Stimulated activated CD8-positive, alpha-beta memory T cell treated with anti-CD3 and anti-CD28 coated beads, Interleukin-12 subunit alpha, Interleukin-12 subunit beta, amount 100 ng/mL, for 4 hours (primary cell): ENCODE measurements around the gene WNT5B.
"Not testable (repeated sequence)": the region's sequence is repeated elsewhere in the genome, so short reads cannot be mapped to it uniquely, and the experiment has no call there.

Experiments used
- DNase-seq: peaks from one replicate; pipeline ENCODE4 v3.0.0-alpha.2; 2020; ENCODE audit warnings: low read depth

WNT5B gene

DNA sequence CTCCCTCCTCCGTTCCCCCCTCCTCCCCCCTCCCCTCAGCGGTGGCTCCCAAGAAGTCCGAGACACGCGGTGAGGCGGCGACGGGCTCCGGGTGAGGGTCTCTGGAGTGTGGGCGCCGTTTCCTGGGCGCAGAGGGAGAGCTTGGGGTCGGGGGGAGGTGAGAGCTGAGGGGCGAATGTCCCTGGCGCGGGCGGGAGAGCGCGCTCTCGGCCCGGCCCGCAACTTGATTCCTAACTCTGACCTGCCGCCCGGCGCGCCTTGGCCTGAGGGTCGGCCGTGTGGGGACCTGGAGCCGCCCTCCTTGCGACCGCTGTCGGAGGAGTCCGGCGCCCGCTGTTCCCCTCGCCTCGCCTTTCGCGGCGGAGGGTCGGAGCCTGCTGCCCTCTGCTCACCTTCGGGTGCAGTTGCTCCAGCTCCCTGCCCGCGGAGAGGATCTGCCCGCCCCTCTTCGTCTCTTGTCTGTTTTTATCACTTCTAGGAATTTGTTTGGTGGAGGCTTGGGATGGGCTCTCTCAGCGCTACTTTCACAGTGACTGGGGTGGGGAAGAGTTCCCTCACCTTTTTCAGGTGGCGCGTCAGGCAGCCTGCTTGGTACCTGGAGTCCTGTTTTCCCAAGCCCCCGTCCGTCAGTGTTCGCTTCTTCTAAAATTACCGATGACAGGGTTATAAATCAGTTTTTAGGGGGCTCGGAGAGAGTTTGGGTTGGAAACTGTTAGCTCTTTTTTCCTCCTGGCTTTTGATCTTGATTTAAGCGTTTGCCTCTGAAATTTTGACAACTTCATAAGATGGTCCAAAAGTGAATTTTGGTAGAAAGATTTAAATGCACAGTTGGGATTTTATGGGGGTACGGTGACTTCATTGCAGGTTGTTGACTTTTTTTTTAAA, 62.3 kb downstream of the WNT5B start:
- no peak for DNase-seq

DNA sequence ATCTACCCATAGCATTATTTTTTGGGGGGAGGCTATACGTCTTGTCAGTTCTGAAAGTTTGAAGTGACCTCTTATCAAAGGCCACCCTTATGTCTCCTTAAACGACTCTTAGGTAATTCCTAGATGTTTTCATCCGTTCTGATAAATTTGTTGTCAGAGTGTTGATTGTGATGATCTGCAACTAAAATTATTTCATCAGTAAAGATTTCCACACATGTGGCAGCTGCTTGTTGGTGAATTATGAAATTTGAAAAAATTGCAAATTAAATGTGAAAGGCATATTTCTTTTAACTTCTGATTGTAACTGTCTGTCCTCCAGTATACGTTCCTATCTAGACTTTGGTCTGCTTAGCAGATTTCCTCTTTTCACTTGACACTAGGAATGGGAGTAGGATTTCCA, 63.2 kb downstream of the WNT5B start:
- no peak for DNase-seq

DNA sequence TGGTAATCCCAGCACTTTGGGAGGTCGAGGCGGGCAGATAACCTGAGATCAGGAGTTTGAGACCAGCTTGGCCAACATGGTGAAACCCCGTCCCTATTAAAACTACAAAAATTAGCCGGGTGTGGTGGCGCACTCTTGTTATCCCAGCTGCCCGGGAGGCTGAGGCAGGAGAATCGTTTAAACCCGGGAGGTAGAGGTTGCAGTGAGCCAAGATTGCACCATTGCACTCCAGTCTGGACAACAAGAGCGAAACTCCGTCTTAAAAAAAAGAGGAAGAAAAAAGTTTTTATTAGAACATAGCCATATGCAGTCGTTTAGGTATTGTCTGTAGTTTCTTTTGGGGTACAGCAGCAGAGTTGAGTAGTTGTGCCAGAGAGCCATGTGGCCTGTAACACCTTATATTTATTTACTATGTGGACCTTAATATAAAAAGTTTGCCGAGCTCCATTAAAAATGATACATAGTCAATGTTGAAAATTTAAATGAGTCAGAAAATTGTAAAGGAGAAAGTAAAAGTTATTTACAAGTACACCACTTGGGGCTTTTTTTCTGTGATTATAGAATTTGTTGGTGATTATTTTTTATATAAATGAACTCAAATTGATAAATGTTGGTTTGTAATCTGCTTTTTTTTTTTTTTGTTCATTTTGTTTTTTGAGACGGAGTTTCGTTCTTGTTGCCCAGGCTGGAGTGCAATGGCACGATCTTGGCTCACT, 64.0 kb downstream of the WNT5B start:
- DNase-seq: no peak

DNA sequence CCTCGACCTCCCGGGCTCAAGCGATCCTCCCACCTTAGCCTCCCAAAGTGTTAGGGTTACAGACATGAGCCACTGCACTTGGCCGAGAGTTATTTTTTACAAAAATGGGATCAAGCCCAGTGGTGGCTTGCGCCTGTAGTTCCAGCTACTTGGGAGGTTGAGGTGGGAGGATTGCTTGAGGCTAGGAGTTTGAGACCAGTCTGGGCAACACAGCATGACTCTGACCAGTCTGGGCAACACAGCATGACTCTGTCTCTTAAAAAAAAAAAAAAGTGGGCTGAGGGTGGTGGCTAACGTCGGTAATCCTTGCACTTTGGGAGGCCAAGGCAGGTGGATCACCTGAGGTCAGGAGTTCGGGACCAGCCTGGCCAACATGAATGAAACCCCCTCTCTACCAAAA, 66.1 kb downstream of the WNT5B start:
- DNase-seq: not testable (repeated sequence)

DNA sequence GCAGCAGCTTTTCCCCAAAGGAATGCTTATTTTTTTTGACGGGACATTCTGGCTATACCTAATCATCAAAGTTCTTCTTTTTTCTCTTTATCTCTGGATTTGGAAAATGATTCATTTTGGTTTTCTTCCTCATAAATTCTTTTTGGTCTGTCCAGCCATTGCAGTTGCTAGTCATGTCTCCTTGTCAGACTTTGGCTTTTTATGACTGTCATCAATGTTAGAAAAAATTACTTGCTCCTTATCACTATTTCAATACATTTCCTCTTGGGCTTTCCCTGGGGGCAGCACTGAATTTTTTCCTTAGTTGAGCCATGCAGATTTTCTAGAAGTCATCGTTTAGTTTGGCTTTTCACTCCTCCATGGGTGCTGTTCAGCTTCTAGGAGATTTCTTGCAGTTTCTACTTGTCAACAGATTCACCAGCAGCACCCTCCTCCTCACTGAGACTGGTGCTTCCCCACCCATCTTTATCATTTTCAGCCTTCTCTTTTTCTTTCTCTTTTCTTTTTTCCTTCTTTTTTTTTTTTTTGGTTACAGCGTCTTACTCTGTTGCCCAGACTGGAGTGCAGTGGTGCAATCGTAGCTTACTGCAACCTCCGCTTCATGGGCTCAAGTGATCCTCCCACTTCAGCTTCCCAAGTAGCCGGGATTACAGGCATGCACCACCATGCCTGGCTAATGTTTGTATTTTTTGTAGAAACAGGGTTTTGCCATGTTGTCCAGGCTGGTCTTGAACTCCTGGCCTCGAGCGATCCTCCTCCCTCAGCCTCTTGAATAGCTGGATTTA, 67.0 kb downstream of the WNT5B start:
- DNase-seq: no peak

DNA sequence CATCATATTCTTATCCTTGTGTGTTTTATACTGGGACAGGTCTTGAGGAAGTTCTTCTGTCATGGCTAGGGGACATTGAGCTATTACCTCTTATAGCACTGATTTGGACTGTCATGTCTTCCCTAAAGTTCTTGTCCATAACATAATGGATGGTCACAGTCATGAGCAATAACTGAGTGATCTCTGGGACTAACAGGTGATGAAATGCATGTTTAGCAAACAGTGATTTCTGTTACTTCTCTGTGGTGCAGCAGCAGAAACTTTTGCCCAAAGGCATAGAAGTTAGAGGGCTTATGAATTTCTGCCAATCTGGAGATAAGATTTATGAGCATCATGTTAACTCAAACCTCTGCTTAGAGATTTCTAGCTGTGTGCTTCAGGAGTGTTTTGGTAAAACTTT, 67.8 kb downstream of the WNT5B start:
- DNase-seq: no peak
